GM19455 (cell line): ENCODE data around the gene CRYGS.
"Not testable (repeated sequence)": the region's sequence is repeated elsewhere in the genome, so short reads cannot be mapped to it uniquely, and the experiment has no call there.

Source experiments
- ATAC-seq: cut with Tn5 transposase; IDR thresholded peaks from one replicate; pipeline ENCODE4 v1.9.1; 2021; ENCODE audit not compliant: unreplicated experiment

The CRYGS gene

GRCh38 chr3:186520431-186520830, 23.7 kb downstream of the CRYGS start:
- no peak for ATAC-seq

GRCh38 chr3:186519021-186519658, 25.0 kb downstream of the CRYGS start:
- no peak for ATAC-seq

DNA sequence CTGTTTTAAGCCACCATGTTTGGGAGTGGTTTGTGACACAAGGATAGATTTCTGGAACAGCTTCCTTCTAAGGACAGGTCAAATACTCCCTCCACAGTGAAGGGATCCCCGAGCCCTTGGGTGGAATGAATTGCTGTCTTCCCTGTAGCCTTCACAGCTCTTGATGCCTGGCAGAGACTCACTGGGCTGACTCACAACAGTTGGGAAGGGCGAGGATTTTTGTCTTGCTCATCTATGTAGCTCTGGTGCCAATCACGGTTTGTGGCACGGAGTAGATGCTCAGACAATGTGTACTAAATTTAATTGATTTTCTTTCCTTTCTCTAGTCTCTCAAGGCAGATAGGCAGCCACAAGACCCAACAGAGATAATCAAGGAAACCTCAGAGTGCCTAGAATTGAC, 27.0 kb downstream of the CRYGS start:
- ATAC-seq, result no peak

DNA sequence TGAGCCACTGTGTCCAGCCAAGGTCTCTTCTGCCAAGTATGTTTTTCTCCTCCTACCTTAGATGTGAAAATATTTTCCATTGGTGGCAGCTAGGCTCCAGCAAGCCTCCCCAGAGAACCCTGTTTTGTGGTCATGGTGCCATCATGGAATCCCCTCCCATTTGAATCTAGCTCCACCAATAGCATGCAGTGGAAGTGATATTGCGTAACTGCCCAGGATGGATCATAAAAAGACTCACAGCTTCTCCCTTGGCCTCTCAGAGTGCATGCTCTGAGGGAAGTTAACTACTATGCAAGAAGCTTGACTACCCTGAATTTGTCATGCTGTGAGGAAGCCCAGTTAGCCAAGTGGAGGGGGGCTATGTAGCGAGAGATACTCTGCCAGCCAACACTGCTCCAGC, 27.5 kb downstream of the CRYGS start:
- ATAC-seq, result no peak

- no peak for ATAC-seq
Observed at GRCh38 chr3:186515125-186515524, 29.1 kb downstream of the CRYGS start.

- ATAC-seq, result no peak
Observed at GRCh38 chr3:186514296-186515002, 29.7 kb downstream of the CRYGS start.

GRCh38 chr3:186513386-186513785, 30.8 kb downstream of the CRYGS start:
- ATAC-seq, result no peak

DNA sequence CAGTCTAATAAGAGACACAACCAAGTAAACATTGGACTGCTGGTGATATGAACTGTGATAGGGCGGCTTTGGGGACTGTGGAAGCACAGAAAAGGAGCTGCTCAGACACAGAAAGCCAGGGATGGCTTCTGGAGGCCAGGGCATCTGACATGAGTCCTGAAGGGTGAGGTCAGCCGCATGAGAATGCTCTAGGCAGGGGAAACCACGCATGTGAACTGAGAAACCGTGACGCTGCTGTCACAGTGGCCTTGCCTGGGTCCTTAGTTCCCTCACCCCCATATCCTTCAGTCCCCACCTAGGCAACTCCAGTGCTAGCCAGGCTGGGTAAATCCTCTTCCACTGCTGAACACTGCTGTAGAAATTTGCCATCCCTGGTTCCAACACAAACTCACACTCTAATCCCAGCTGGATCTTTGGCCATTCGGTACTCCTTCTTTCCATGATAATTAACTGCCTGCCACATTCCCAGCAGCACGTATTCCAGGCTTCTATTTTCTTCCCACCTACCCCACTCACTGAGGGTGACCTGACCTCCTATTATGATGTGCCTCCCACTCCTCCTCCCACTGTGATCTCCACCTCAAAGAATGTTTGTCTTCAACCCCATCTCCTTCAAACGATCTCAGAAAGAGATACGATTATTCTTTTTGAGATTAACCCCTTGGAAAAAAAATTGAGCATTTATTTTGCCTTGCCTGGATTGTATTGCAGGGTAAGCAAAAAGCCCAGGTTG, 31.4 kb downstream of the CRYGS start:
- no peak for ATAC-seq

DNA sequence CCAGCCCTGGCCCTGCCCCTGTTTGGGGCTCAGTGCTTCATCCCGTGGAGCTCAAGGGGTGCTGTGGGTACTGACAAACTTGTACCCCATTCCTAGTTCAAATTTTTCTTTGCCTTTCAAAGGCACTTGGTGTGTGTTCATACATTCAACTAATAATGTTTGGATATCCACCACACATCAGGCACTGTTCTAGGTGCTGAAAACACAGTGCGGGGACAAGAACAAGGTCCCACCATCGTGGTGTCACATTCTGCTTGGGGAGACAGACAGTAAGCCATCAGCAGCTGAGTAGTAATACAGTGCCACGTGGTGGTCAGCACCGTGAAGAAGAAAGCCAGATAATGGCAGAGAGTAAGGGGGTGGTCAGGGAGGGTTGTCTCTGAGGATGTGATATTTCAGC, 32.5 kb downstream of the CRYGS start:
- no peak for ATAC-seq

- peak; percentile 81 for ATAC-seq
Observed at GRCh38 chr3:186511245-186511644, 32.9 kb downstream of the CRYGS start.

- ATAC-seq, result no peak
Observed at GRCh38 chr3:186510374-186511079, 33.7 kb downstream of the CRYGS start.

DNA sequence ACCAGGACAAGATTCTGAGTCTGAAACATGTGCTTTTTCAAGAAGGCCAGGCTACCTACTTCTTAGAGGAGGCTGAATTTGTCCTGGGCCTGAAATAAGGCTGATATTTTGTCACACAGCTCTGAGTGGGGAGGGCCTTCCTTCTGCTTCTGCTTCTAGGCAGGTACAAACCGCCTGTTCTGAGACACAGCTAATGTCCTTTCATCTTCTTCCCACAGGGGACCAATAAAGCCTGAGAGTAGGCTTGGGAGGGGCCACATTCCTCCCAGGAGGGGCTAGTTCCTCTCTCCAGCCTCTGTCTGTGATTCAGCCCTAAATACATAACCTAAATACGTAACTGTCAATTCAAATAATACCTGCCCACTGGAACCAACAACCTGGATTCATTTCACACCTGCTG, 34.8 kb downstream of the CRYGS start:
- ATAC-seq, result no peak

GRCh38 chr3:186506857-186507256, 37.3 kb downstream of the CRYGS start:
- ATAC-seq, result no peak

DNA sequence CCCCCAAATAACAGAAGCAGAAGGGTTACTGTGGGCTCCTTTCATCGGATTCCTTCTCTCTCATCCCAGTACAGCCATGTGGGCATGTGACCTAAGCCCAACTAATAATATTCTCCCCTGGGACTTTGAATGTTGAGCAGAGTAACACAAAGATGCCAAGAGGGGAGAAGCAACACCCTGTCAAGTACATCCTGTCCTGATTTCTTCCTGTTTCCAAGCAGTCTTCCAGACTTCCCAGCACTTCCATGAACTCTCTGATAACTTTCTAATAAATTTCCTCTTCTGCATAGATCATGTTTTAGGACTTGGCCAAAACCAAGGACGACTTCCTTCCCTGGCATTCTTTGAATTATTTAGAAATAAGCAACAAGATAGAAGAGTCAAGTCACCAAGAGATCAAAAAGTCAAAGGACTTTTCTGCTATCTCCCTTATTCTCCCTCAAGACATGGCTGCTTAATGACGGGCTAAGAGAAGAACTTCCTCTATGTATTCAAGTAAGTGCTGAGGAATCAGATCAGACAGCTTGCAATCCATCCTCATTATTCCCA, 37.9 kb downstream of the CRYGS start:
- no peak for ATAC-seq

DNA sequence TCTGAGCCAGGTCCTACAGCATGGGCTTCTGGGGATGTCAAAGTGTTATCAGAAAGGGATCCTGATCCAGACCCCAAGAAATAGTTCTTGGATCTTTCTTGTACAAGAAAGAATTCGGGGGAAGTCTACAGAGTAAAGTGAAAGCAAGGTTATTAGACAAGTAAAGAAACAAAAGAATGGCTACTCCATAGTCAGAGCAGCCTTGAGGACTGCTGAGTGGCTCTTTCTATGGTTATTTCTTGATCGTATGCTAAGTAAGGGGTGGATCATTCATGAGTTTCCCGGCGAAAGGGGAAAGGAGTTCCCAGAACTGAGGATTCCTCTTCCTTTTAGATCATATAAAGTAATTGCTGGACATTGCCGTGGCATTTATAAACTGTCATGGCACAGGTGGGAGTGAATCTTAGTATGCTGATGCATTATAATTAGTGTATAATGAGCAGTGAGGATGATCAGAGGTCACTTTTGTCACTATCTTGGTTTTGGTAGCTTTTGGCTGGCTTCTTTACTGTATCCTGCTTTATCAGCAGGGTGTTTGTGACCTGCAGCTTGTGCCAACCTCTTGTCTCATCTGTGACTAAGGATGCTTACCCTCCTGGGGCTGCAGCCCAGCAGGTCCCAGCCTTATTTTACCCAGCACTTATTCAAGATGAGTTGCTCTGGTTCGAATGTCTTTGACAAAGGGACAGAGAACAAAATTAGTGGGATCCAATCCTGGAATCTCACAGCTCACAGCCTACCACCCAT, 41.0 kb downstream of the CRYGS start:
- ATAC-seq, result no peak

GRCh38 chr3:186502138-186502948, 41.8 kb downstream of the CRYGS start:
- ATAC-seq, result no peak

- not testable (repeated sequence) for ATAC-seq
Observed at GRCh38 chr3:186499949-186500348, 44.2 kb downstream of the CRYGS start.

DNA sequence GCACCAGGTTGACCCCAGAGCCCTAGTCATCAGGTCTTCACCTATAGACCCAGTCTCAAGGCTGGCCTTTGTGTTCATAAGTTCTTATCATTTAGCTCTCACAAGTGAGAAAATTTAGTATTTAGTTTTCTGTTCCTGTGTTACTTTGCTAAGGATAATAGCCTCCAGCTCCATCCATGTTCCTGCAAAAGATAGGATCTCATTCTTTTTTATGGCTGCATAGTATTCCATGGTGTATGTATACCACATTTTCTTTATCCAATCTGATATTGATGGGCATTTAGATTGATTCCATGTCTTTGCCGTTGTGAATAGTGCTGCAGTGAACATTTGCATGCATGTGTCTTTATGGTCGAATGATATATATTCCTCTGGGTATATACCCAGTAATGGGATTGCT, 46.2 kb downstream of the CRYGS start:
- not testable (repeated sequence) for ATAC-seq

DNA sequence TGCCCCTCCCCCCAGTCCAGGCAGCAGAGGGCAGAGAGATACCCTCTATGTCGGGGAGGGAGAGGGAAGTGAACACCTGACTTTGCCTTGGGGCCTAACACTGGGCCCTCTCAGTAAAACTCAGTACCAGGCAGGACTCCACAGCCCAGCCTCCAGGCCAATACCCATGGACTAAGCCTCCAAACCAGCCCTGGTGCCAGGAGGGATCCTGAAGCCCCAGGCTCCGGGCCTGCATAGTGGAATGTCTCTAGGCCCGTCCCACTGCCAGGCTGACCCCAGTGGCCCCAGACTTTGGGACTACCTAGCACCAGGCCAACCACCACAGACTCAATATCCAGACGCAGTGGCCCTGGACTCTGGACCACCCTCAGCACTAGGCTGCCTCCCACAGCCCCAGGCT, 46.6 kb downstream of the CRYGS start:
- ATAC-seq, result no peak

DNA sequence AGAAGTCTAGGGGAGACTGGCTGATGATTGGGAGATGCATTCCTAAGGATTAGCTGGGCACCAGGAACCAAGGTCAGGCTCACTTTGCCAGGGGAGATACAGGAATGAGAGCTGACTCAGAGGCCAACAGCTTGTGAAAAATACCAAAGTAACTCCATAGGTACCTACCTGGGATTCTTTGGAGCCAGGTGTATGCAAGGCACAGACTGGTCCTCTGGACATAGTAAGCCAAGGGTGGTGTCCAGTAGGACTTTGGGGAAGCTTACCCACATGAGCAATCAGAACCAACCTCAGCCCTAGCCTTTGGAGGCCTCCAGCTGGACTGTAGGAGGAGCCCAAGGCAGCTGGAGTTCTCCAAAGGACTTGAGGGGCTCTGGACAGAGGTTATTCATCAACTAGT, 47.5 kb downstream of the CRYGS start:
- ATAC-seq, result no peak
